Stomach (tissue), 4 donors: ENCODE data around the gene ZBTB42.

Experiments
- CTCF ChIP-seq, 7 experiments: fragments of 450-650 bp in 4 of 7; fragments of 200-600 bp in 3 of 7; sonication (generic) in 3 of 7; IDR thresholded peaks; one replicate each; pipeline ENCODE4 v1.5.1; 2016 to 2019; ENCODE audit warnings: antibody characterized with exemption in 7 of 7, control low read depth in 2 of 7, mild to moderate bottlenecking in 1 of 7
- POLR2A ChIP-seq, 4 donors: fragments of 450-650 bp; IDR thresholded peaks; one replicate each; pipeline ENCODE4 v1.6.1; 2016; ENCODE audit warnings: antibody characterized with exemption in 4 of 4, control low read depth in 2 of 4, mild to moderate bottlenecking in 1 of 4, moderate library complexity in 1 of 4

- TF ChIP-seq CTCF (IDR thresholded peaks at IDR 0.05), result no peak
- no peak for TF ChIP-seq POLR2A (IDR thresholded peaks at IDR 0.05)
Observed at GRCh38 chr14:104813286-104813685, 12.4 kb downstream of the ZBTB42 start.
